OCI-LY3 (cell line): ENCODE results near the gene CHKA.

Experiments used
- H2AFZ ChIP-seq: fragments of 200-600, 300-600 bp; shearing (Covaris generic); 2 replicates; pipeline ENCODE4 v1.6.0; 2014; ENCODE audit warnings: antibody characterized with exemption, low read depth, low read length
- H3K27ac ChIP-seq: fragments of 200-600, 300-600 bp; sonication (generic); 2 replicates; pipeline ENCODE4 v1.5.1; 2014; ENCODE audit warnings: mild to moderate bottlenecking, low read length, moderate library complexity, mixed read lengths
- H3K27me3 ChIP-seq: fragments of 200-600, 300-600 bp; sonication (generic); 2 replicates; pipeline ENCODE4 v1.6.1; 2014; ENCODE audit warnings: low read depth, low read length, mixed read lengths
- H3K36me3 ChIP-seq: fragments of 200-600, 300-600 bp; sonication (generic); replicated peaks from 2 replicates; pipeline ENCODE3; 2014; ENCODE audit warnings: low read depth, low read length, mixed read lengths
- H3K4me1 ChIP-seq: fragments of 300-600, 200-600 bp; sonication (generic); 2 replicates; pipeline ENCODE4 v1.6.1; 2014; ENCODE audit warnings: low read length, mixed read lengths
- H3K4me2 ChIP-seq: fragments of 200-600, 300-600 bp; sonication (generic); 2 replicates; pipeline ENCODE4 v1.6.1; 2014; ENCODE audit warnings: low read length, mixed read lengths
- H3K4me3 ChIP-seq: fragments of 300-600, 200-600 bp; sonication (generic); 2 replicates; pipeline ENCODE4 v1.5.1; 2014; ENCODE audit warnings: antibody characterized with exemption, mild to moderate bottlenecking, low read length, moderate library complexity
- H3K79me2 ChIP-seq: fragments of 300-600, 200-600 bp; shearing (Covaris generic); 2 replicates; pipeline ENCODE4 v1.6.1; 2014; ENCODE audit warnings: mild to moderate bottlenecking, low read length, mixed read lengths
- H3K9ac ChIP-seq: fragments of 300-600, 200-600 bp; shearing (Covaris generic); 2 replicates; pipeline ENCODE4 v1.6.0; 2014; ENCODE audit warnings: mild to moderate bottlenecking, low read length, moderate library complexity
- H3K9me3 ChIP-seq: fragments of 200-600, 300-600 bp; shearing (Covaris generic); 2 replicates; pipeline ENCODE4 v1.6.1; 2014; ENCODE audit warnings: low read length, mixed read lengths; ENCODE audit not compliant: insufficient read depth
- H4K20me1 ChIP-seq: fragments of 200-600, 300-600 bp; sonication (generic); 2 replicates; pipeline ENCODE4 v1.6.1; 2016; ENCODE audit warnings: low read length, mixed read lengths; ENCODE audit not compliant: insufficient read depth
- EZH2phosphoT487 ChIP-seq: fragments of 200-600 bp; shearing (Covaris generic); IDR thresholded peaks from 2 replicates; pipeline ENCODE4 v1.6.1; 2018; ENCODE audit warnings: antibody characterized with exemption, mixed run types, low read depth
- TF ChIP-seq, protein P1 (sequence below): fragments of 200-600, 300-600 bp; sonication (generic); IDR thresholded peaks from 2 replicates; pipeline ENCODE4 v1.5.1; 2014; ENCODE audit warnings: antibody characterized with exemption, low read length, low read depth

The CHKA gene

DNA sequence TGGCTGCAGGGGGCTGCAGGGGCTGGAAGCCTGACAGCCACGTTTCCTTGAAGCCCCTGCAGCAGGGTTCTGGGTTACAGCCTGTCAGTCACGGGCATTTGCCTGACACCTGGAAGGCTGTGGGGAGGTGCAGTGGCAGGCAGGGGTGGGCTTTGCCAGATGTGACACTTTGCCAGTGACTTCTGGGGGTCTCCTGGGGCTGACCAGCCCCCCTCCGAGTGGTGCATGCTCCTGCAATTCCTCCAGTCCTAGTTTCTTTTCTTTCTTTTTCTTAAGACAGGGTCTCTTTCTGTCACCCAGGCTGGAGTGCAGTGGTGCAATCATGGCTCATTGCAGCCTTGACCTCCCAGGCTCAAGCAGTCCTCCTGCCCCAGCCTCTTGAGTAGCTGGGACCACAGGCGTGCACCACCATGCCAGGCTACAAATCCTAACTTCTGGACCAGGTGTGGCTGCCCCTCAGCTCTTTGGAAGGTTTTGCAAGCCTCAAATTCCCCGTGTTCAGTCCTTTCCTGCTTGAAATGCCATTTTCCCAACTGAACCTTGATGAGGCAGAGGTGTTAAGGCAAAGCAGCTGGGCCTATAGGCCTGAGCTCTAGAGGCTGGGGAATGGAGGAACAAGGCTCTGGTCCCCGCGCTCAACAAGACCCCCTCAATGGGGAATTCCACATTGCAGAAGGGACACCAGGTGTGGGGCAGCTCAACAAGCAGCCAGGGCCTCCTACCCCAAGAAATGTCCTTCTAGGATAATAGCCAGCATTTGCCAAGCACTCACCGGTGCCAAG lies 20.2 kb upstream of the CHKA start:
- peak overlapping the region; percentile 84 for H2AFZ ChIP-seq
- no peak overlapping the region for H3K27ac ChIP-seq
- peaks cover 14% of the 10 kb centered on the region for H3K4me1 ChIP-seq
- no peaks in the 10 kb centered on the region for H4K20me1 ChIP-seq
- H3K27me3 ChIP-seq, result no peaks in the 10 kb centered on the region
- H3K36me3 ChIP-seq, result no peaks in the 10 kb centered on the region
- H3K4me2 ChIP-seq, result peak overlapping the region; percentile 43
- H3K9ac ChIP-seq, result peak overlapping the region; percentile 3; the same call in 1 of the 2 replicates
- H3K4me3 ChIP-seq, result no peak overlapping the region
- H3K9me3 ChIP-seq, result no peaks in the 10 kb centered on the region
- no peaks in the 10 kb centered on the region for H3K79me2 ChIP-seq
- TF ChIP-seq, protein P1, sequence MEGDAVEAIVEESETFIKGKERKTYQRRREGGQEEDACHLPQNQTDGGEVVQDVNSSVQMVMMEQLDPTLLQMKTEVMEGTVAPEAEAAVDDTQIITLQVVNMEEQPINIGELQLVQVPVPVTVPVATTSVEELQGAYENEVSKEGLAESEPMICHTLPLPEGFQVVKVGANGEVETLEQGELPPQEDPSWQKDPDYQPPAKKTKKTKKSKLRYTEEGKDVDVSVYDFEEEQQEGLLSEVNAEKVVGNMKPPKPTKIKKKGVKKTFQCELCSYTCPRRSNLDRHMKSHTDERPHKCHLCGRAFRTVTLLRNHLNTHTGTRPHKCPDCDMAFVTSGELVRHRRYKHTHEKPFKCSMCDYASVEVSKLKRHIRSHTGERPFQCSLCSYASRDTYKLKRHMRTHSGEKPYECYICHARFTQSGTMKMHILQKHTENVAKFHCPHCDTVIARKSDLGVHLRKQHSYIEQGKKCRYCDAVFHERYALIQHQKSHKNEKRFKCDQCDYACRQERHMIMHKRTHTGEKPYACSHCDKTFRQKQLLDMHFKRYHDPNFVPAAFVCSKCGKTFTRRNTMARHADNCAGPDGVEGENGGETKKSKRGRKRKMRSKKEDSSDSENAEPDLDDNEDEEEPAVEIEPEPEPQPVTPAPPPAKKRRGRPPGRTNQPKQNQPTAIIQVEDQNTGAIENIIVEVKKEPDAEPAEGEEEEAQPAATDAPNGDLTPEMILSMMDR, result no peak
- no peak for TF ChIP-seq EZH2phosphoT487

GRCh38 chr11:68140496-68141245 lies 19.5 kb upstream of the CHKA start:
- H2AFZ ChIP-seq, result no peak overlapping the region
- no peaks in the 10 kb centered on the region for H3K27me3 ChIP-seq
- no peak overlapping the region for H3K9ac ChIP-seq
- no peak overlapping the region for H3K4me2 ChIP-seq
- H3K36me3 ChIP-seq, result no peaks in the 10 kb centered on the region
- no peaks in the 10 kb centered on the region for H3K79me2 ChIP-seq
- TF ChIP-seq EZH2phosphoT487, result no peak
- TF ChIP-seq, protein P1, result no peak
- peaks cover 14% of the 10 kb centered on the region for H3K4me1 ChIP-seq
- H3K9me3 ChIP-seq, result no peaks in the 10 kb centered on the region
- H4K20me1 ChIP-seq, result no peaks in the 10 kb centered on the region
- no peak overlapping the region for H3K4me3 ChIP-seq
- no peak overlapping the region for H3K27ac ChIP-seq

- Histone ChIP-seq H3K4me3 (no peak overlapping the region), H3K4me2 (no peak overlapping the region), H4K20me1 (no peaks in the 10 kb centered on the region), H3K36me3 (no peaks in the 10 kb centered on the region), H3K4me1 (peaks cover 14% of the 10 kb centered on the region), H3K9ac (no peak overlapping the region), H3K27ac (no peak overlapping the region), H3K9me3 (peaks cover 12% of the 10 kb centered on the region; the same call in 1 of the 2 replicates), H3K27me3 (no peaks in the 10 kb centered on the region), H3K79me2 (no peaks in the 10 kb centered on the region), H2AFZ (no peak overlapping the region)
- TF ChIP-seq EZH2phosphoT487, result no peak
- TF ChIP-seq, protein P1, result no peak
These were observed 17.0 kb upstream of the CHKA start for GRCh38 chr11:68138237-68138636.

DNA sequence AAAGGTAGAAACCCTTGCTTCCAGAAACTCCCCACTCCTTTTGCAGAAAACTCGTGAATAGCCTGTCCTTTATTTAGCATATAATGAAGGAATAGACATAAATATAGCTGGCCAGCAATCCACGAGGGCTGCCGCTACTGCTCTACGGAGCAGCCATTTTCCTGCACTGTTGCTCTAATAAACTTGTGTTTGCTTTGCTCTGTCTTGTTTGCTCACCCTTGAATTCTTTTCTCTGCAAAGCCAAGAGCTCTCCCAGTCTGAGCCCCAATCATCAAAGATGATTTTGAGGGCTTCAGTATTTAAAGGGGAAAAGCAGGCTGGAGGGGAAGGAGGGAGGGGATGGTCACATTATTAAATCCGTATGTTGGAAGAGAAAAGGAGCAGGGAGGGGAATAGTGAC lies 16.6 kb upstream of the CHKA start:
- H4K20me1 ChIP-seq, result no peaks in the 10 kb centered on the region
- H3K27ac ChIP-seq, result no peak overlapping the region
- no peaks in the 10 kb centered on the region for H3K27me3 ChIP-seq
- peaks cover 12% of the 10 kb centered on the region; the same call in 1 of the 2 replicates for H3K9me3 ChIP-seq
- H3K4me3 ChIP-seq, result no peak overlapping the region
- H3K4me1 ChIP-seq, result peaks cover 14% of the 10 kb centered on the region
- H3K4me2 ChIP-seq, result no peak overlapping the region
- no peak overlapping the region for H2AFZ ChIP-seq
- no peaks in the 10 kb centered on the region for H3K36me3 ChIP-seq
- no peak overlapping the region for H3K9ac ChIP-seq
- no peaks in the 10 kb centered on the region for H3K79me2 ChIP-seq
- no peak for TF ChIP-seq EZH2phosphoT487
- TF ChIP-seq, protein P1, result no peak
